Measurements from ENCODE around the gene ELOVL5.
"Not testable (repeated sequence)": the region's sequence is repeated elsewhere in the genome, so short reads cannot be mapped to it uniquely, and the experiment has no call there.

DNA sequence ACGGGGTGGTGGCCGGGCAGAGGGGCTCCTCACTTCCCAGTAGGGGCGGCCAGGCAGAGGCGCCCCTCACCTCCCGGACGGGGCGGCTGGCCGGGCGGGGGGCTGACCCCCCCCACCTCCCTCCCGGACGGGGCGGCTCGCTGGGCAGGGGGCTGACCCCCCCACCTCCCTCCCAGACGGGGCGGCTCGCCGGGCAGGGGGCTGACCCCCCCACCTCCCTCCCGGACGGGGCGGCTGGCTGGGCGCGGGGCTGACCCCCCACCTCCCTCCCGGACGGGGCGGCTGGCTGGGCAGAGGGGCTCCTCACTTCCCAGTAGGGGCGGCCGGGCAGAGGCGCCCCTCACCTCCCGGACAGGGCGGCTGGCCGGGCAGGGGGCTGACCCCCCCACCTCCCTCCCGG is 43.8 kb downstream of the ELOVL5 start:
- TF ChIP-seq SUZ12 (IDR thresholded peaks at IDR 0.05; ENCODE audit: extremely low read depth, insufficient read depth, insufficient read length); ZNF274 (IDR thresholded peaks at IDR 0.05; ENCODE audit: low read depth, low read length): not testable (repeated sequence)
